GM18519 (cell line): ENCODE results near the gene GTPBP4.
"Not testable (repeated sequence)": the region's sequence is repeated elsewhere in the genome, so short reads cannot be mapped to it uniquely, and the experiment has no call there.

ENCODE experiments used
- ATAC-seq: cut with Tn5 transposase; IDR thresholded peaks from one replicate; pipeline ENCODE4 v1.9.1; 2021; ENCODE audit warnings: mild to moderate bottlenecking, moderate library complexity; ENCODE audit not compliant: unreplicated experiment, low FRiP score

GTPBP4 gene

GRCh38 chr10:1050145-1050544 lies 61.9 kb downstream of the GTPBP4 start:
- ATAC-seq: no peak

GRCh38 chr10:1050554-1050953 lies 62.3 kb downstream of the GTPBP4 start:
- no peak for ATAC-seq

GRCh38 chr10:1054684-1055083 lies 66.5 kb downstream of the GTPBP4 start:
- ATAC-seq: no peak

- peak; percentile 78 for ATAC-seq
Measured at GRCh38 chr10:1056326-1057105, 68.3 kb downstream of the GTPBP4 start, which contains the start of gene WDR37. Gene WDR37 (plus strand): TSS chr10:1056385. CDS start chr10:1072156, 15,771 bp downstream.

- ATAC-seq: no peak
Measured at GRCh38 chr10:1057106-1057657, 68.9 kb downstream of the GTPBP4 start.

- no peak for ATAC-seq
Measured at GRCh38 chr10:1058017-1058416, 69.8 kb downstream of the GTPBP4 start.

GRCh38 chr10:1059902-1060301 lies 71.7 kb downstream of the GTPBP4 start:
- ATAC-seq: no peak

- ATAC-seq: no peak
Measured at GRCh38 chr10:1061930-1062774, 73.9 kb downstream of the GTPBP4 start.

- no peak for ATAC-seq
Measured at GRCh38 chr10:1063232-1063865, 75.1 kb downstream of the GTPBP4 start.

GRCh38 chr10:1064964-1065247 lies 76.7 kb downstream of the GTPBP4 start:
- no peak for ATAC-seq

- not testable (repeated sequence) for ATAC-seq
Measured at GRCh38 chr10:1066734-1067133, 78.5 kb downstream of the GTPBP4 start.

GRCh38 chr10:1068380-1069361 lies 80.4 kb downstream of the GTPBP4 start:
- no peak for ATAC-seq
